Adipocyte (in vitro differentiated cells): Measurements from ENCODE around the gene ABI1.
"Not testable (repeated sequence)": the region's sequence is repeated elsewhere in the genome, so short reads cannot be mapped to it uniquely, and the experiment has no call there.

Source experiments
- DNase-seq: peaks from one replicate; pipeline ENCODE4 v3.0.0-alpha.2; 2015; ENCODE audit warnings: low read depth
- H3K27me3 ChIP-seq: replicated peaks from 2 replicates; pipeline ENCODE4 v1.7.0; 2013; ENCODE audit warnings: mild to moderate bottlenecking, low read length, moderate library complexity; ENCODE audit not compliant: control insufficient read depth, insufficient read depth
- H3K36me3 ChIP-seq: 2 replicates; pipeline ENCODE4 v1.7.0; 2013; ENCODE audit warnings: low read length, mild to moderate bottlenecking, moderate library complexity; ENCODE audit not compliant: control insufficient read depth, insufficient read depth, severe bottlenecking
- H3K4me1 ChIP-seq: 2 replicates; pipeline ENCODE4 v1.7.0; 2013; ENCODE audit warnings: mild to moderate bottlenecking, low read length, moderate library complexity; ENCODE audit not compliant: control insufficient read depth, insufficient read depth
- H3K4me3 ChIP-seq: 2 replicates; pipeline ENCODE4 v1.7.0; 2013; ENCODE audit warnings: mild to moderate bottlenecking, low read length, moderate library complexity
- H3K9ac ChIP-seq: 2 replicates; pipeline ENCODE4 v1.7.0; 2013; ENCODE audit warnings: mild to moderate bottlenecking, low read length, moderate library complexity
- H3K9me3 ChIP-seq: 2 replicates; pipeline ENCODE4 v1.7.0; 2013; ENCODE audit warnings: mild to moderate bottlenecking, low read length, moderate library complexity; ENCODE audit not compliant: control insufficient read depth

The ABI1 gene

DNA sequence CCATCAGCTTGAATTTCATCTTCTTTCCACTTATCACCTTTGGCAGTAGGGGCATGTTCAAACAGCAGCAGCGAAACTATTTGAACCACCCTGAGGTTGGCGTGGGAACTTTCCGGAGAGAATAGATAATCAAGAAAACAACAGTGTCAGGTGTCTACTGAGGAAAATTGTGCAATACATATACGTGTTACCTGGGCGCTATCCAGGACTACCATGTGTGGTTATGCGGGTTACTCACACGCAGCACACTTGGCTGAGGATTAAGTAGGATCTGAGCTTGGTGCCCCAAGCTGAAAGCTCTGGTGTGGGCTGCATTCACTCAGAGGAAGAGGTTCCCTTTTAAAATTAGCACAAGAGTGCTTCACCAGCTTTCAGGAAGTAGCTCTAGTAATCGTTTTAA is 8.8 kb upstream of the ABI1 start:
- no peak overlapping the region for H3K9ac ChIP-seq
- no peak for DNase-seq
- H3K4me3 ChIP-seq = no peak overlapping the region
- no peaks in the 10 kb centered on the region for H3K9me3 ChIP-seq
- no peaks in the 10 kb centered on the region for H3K27me3 ChIP-seq
- H3K4me1 ChIP-seq = no peaks in the 10 kb centered on the region
- H3K36me3 ChIP-seq = no peaks in the 10 kb centered on the region

DNA sequence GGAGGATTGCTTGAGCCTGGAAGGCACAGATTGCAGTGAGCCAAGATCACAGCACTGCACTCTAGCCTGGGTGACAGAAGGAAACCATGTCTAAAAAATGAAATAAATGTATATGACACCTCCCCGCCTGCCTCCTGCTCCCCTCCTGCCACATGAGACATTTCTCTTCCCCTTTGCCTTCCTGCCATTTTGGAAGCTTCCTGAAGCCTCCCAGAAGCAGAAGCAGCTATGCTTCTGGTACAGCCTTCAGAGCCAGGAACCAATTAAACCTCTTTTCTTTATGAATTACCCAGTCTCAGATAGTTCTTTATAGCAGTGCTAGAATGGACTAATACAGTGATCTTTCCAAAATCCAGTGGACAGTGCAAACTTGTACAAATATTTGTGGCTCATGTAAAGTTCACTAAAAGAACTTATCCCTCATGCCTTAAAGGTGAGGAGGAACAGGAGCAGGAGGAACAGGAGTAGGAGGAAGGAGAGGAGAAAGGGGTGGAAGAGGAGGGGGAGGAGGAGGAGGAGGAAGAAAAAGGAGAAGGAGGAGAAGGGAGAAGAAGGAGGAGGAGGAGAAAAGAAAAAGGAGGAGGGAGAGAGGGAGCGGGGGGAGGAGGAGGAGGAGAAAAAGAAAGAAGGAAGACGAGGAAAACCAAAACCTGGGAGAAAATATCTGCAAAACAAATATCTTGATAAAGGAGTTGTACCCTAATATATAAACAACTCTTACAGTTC is 2.8 kb upstream of the ABI1 start:
- H3K27me3 ChIP-seq = no peaks in the 10 kb centered on the region
- peaks cover 14% of the 10 kb centered on the region for H3K4me1 ChIP-seq
- no peak overlapping the region for H3K4me3 ChIP-seq
- DNase-seq = no peak
- H3K9ac ChIP-seq = no peak overlapping the region
- H3K9me3 ChIP-seq = no peaks in the 10 kb centered on the region
- no peaks in the 10 kb centered on the region for H3K36me3 ChIP-seq

DNA sequence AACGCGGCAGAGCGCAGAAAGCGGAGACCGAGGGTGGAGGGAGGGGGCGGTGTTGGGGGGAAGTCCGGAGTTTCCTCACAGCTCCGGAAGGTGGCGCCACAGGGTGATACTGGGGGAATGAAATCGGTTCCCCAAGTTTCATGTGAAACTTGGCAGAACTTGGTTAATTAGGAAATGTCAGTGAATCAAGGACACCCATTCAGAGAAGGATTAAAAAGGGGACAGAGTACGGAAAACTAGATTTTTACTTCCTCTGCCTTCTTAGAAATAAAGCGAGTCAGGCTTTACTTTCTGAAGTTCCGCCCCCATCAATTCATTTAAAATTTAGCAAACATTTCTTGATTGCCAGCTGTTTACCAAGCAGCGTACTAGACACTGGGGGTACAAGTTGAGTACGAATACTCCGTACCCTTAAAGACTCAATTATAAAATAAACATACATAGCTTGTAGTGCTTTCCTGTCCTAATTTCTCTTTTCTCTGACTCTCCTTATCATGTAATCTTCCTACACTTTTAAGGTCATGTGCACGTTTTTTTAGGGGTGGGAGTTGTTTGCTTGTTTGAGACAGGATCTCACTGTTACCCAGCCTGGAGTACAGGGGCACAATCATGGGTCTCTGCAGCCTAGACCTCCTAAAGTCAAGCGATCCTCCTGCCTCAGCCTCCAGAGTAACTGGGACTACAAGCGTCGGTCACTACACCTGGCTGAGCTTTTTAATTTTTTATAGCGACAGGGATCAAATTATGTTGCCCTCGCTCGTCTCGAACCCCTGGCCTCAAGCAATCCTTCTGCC is 644 bp upstream of the ABI1 start:
- Histone ChIP-seq H3K36me3 (no peaks in the 10 kb centered on the region), H3K9ac (peak overlapping the region; percentile 83), H3K27me3 (no peaks in the 10 kb centered on the region), H3K9me3 (no peaks in the 10 kb centered on the region), H3K4me1 (peaks cover 29% of the 10 kb centered on the region), H3K4me3 (peak overlapping the region; percentile 76)
- DNase-seq = no peak

DNA sequence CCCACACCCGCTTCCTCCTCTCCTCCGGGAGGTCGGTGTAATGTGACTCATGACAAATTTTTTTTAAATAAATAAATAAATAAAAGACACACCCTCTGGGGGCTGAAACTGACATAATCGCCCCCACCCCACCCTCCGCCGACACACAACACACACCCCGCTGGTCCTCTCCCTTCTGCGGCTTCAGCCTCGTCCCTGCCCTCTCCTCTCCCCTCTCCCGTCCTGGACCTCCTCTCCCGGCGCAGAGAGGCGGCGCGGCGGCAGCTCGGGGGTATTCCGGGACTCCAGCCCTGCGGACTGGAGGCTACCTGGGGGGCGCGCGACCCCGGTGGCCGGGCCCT is 686 bp downstream of the ABI1 start:
- Histone ChIP-seq H3K4me3 (peak overlapping the region; percentile 99), H3K36me3 (no peaks in the 10 kb centered on the region), H3K9ac (peak overlapping the region; percentile 97), H3K27me3 (no peaks in the 10 kb centered on the region), H3K9me3 (no peaks in the 10 kb centered on the region), H3K4me1 (peaks cover 35% of the 10 kb centered on the region)
- DNase-seq = peak; percentile 83

DNA sequence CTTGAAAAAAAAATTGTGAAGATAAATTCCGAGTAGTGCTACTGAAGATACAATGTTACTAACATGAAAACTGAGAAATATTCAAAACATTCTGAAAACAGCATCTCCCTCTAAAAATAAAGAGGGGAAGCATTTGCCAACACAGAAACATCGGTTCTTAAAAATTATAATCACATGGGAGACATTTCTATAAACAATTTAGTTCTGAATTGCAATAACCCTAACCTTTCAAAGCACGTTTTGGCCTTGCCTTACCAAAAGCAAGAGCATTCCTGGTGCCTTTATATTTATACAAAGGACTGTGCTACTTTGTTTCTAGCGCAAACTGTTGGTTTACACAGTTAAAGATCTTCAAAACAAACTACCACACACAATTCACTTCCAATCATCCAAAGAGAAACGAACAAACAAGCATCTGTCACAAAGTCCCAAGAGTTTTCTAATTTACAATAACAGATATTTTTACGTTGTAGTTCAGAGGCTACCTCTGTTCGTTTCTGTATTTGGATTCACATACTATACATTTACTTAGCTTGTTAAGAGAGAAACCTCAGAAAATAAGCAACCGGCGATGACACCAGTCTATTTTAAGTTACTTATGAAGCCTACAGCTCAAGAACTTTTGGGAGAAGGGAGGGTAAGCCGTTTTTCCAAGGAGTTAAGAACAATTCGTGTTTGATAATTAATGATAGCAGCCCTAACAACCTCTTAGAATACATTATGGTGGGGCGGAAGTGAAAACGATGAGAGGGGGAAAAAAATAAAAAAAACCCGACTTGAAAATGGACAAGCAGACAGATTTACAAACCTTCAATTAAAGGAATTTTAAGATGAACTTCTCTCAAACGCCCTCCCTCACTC is 1.3 kb downstream of the ABI1 start:
- peak overlapping the region; percentile 99 for H3K4me3 ChIP-seq
- H3K9ac ChIP-seq = peak overlapping the region; percentile 97
- H3K9me3 ChIP-seq = no peaks in the 10 kb centered on the region
- no peaks in the 10 kb centered on the region for H3K36me3 ChIP-seq
- H3K27me3 ChIP-seq = no peaks in the 10 kb centered on the region
- peaks cover 41% of the 10 kb centered on the region for H3K4me1 ChIP-seq
- DNase-seq = peak; percentile 49

DNA sequence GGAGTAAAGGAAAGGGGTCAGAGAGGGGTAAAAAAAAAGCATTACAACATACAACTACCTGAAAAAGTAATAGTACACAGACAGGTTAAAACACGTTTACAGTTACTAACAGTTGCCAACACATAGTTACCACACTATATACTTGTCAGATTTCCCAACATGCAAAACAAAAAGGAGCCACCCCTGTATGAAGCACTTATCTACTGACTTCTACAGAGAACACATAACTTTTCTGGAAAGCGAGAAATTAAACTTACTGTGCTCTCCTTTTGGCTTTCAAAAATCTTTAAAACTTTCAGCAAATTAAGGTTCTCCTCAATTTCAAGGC is 2.1 kb downstream of the ABI1 start:
- peak; percentile 33 for DNase-seq
- H3K36me3 ChIP-seq = no peaks in the 10 kb centered on the region
- H3K4me3 ChIP-seq = peak overlapping the region; percentile 99
- no peaks in the 10 kb centered on the region for H3K9me3 ChIP-seq
- peaks cover 43% of the 10 kb centered on the region for H3K4me1 ChIP-seq
- no peaks in the 10 kb centered on the region for H3K27me3 ChIP-seq
- H3K9ac ChIP-seq = peak overlapping the region; percentile 97

DNA sequence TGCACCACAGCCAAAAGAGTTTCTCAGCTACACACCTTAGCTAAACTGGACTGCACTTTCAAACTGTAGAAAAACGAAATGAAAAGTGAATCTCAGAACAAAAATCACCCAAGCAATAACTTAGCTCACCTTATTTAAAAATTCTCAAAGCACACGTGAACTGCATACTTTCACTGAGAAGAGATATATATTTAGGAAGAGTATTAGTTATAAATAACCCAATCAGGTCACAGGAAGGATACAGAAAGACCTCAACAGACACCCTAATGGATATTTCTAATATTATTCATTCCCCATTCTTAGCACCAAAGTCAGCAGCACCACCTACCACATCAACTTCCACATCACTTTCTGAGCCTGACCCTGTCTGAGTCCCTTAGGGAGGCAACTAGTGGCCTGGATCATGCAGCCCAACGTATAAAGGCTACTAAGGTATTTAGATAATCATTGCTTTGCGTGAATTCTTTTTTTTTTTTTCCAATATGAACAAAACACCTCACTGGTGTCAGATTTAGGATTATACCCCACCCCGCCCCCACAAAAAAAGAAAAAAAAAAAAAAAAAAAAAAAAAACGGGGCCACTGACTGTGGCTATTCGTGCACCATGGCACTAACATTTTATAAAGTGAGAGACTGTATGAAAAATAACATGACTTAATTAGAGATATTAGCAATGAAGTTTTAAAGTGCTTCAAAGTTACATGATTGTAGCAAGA is 2.6 kb downstream of the ABI1 start:
- H3K4me1 ChIP-seq = peaks cover 43% of the 10 kb centered on the region
- no peaks in the 10 kb centered on the region for H3K36me3 ChIP-seq
- DNase-seq = peak; percentile 25
- H3K4me3 ChIP-seq = peak overlapping the region; percentile 99
- H3K27me3 ChIP-seq = no peaks in the 10 kb centered on the region
- no peaks in the 10 kb centered on the region for H3K9me3 ChIP-seq
- H3K9ac ChIP-seq = peak overlapping the region; percentile 97

DNA sequence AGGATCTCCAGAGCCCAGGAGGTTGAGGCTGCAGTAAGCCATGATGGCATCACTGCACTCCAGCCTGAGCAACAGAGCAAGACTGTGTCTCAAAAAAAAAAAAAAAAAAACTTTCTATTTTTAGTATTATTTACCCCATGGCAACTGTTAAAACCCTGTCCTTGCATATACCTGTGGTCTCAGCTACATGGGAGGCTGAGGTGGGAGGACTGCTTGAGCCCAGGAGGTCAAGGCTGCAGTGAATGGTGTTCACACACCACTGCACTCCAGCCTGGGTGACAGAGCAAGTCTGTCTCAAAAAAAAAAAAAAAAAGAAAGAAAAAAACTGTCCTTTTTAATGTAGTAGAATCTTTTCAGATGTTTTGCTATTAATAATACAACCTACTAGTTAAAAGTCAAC is 3.2 kb downstream of the ABI1 start:
- not testable (repeated sequence) for H3K9me3 ChIP-seq, DNase-seq, H3K36me3 ChIP-seq, H3K27me3 ChIP-seq
- peaks cover 43% of the 10 kb centered on the region for H3K4me1 ChIP-seq
- H3K4me3 ChIP-seq = peak overlapping the region; percentile 99
- H3K9ac ChIP-seq = peak overlapping the region; percentile 51

DNA sequence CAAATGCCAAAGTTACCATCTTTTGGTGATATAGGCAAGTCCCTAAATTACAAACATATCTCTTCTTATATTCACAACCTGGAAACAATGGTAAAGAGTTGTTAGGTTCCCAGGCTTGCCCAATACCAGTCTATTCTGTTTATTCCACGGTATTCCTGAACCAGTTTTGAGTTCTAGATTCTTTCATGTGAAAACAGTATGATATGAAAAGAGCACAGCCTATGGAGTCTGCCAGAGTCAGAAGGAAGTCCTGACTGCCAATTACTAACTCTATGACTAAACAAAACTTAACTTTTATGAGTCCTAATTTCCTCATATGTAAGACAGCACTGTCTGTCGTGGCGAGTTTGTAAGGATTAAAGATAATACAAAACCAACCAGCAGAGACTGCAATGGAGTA is 5.6 kb downstream of the ABI1 start:
- Histone ChIP-seq H3K4me1 (peaks cover 49% of the 10 kb centered on the region), H3K4me3 (no peak overlapping the region), H3K27me3 (no peaks in the 10 kb centered on the region), H3K9ac (no peak overlapping the region), H3K9me3 (no peaks in the 10 kb centered on the region), H3K36me3 (no peaks in the 10 kb centered on the region)
- no peak for DNase-seq

DNA sequence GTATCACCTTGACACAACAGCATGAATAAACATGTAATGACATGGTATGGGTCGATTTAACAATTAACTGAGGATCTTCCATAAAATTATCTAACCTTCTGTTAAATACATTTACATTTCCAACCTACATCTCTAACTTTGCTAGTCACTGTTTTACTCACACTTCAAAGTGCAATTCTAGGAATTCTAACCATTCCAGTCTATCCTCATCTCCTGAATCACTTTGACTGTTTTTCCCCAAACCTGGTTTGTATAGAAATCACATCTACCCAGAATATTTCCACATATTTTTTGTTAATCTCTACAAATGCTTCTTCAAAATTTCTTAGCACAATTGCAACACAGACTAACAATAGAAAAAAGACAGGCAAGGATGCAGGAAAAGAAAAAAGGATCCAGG is 6.2 kb downstream of the ABI1 start:
- peaks cover 49% of the 10 kb centered on the region for H3K4me1 ChIP-seq
- no peaks in the 10 kb centered on the region for H3K9me3 ChIP-seq
- peak; percentile 15 for DNase-seq
- H3K36me3 ChIP-seq = no peaks in the 10 kb centered on the region
- H3K4me3 ChIP-seq = no peak overlapping the region
- H3K9ac ChIP-seq = no peak overlapping the region
- H3K27me3 ChIP-seq = no peaks in the 10 kb centered on the region
